Effector memory CD4-positive, alpha-beta T cell (primary cell): Measurements from ENCODE around the gene FRS3.
"Not testable (repeated sequence)": the region's sequence is repeated elsewhere in the genome, so short reads cannot be mapped to it uniquely, and the experiment has no call there.

ENCODE experiments used
- DNase-seq, 3 donors: peaks; one replicate each; pipeline ENCODE4 v3.0.0-alpha.2; 2020
- H3K27ac ChIP-seq: 2 replicates; pipeline ENCODE4 v1.7.0; 2013; ENCODE audit warnings: mild to moderate bottlenecking, low read length, moderate library complexity; ENCODE audit not compliant: insufficient read depth, poor library complexity, severe bottlenecking
- H3K27me3 ChIP-seq: replicated peaks from 2 replicates; pipeline ENCODE4 v1.7.0; 2013; ENCODE audit warnings: mild to moderate bottlenecking, low read length; ENCODE audit not compliant: insufficient read depth, control insufficient read depth, poor library complexity, severe bottlenecking
- H3K36me3 ChIP-seq: 2 replicates; pipeline ENCODE4 v1.7.0; 2013; ENCODE audit warnings: mild to moderate bottlenecking, low read length, moderate library complexity; ENCODE audit not compliant: control insufficient read depth, insufficient read depth
- H3K4me1 ChIP-seq: 2 replicates; pipeline ENCODE4 v1.7.0; 2013; ENCODE audit warnings: low read length, mild to moderate bottlenecking; ENCODE audit not compliant: control insufficient read depth, insufficient read depth, poor library complexity, severe bottlenecking
- H3K4me3 ChIP-seq: 2 replicates; pipeline ENCODE4 v1.7.0; 2013; ENCODE audit warnings: low read length, low read depth, mild to moderate bottlenecking; ENCODE audit not compliant: insufficient read depth, poor library complexity, severe bottlenecking
- H3K9me3 ChIP-seq: 2 replicates; pipeline ENCODE4 v1.7.0; 2013; ENCODE audit warnings: mild to moderate bottlenecking, low read length, moderate library complexity; ENCODE audit not compliant: control insufficient read depth

FRS3 gene

DNA sequence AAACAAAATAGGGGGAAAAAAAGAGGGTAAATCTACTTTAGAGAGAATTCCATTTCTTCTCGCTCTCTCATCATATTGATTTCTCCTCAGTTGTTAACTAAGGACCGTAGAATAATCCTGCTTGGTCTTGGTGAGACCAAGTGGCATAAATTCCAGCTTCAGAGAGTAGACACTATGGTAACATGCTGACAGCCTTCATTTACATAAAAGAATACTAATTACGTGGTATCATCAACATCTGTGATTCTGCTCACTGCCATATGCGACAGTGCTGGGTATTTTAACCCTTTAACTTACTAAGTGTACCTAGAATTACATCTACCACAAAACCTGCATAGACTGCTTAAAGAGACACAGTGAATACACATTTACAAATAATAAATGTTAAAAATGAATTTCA is 34.9 kb upstream of the FRS3 start:
- Histone ChIP-seq H3K4me1 (no peaks in the 10 kb centered on the region), H3K9me3 (no peaks in the 10 kb centered on the region), H3K36me3 (no peaks in the 10 kb centered on the region), H3K27me3 (no peaks in the 10 kb centered on the region), H3K27ac (no peak overlapping the region), H3K4me3 (no peak overlapping the region)
- DNase-seq = no peak

DNA sequence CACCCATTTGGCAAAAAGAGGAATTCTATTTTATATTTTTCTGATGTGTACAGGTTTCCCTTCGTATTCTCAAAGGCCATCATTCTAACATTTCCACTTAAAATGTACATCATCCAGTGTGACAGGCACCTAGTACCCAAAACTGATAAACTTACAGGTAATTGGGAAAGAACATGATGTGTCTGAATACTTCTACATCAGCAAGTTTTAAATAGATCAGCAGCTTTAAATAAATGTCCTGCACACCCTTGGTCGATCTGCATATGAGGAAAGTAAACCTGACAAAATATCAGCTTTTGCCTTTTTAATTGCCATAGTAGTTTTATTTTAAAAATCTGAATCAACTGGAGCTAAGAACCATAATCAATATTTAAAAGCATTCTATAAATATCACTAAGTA is 34.3 kb upstream of the FRS3 start:
- H3K36me3 ChIP-seq = no peaks in the 10 kb centered on the region
- no peak overlapping the region for H3K4me3 ChIP-seq
- no peaks in the 10 kb centered on the region for H3K4me1 ChIP-seq
- H3K27ac ChIP-seq = no peak overlapping the region
- no peaks in the 10 kb centered on the region for H3K27me3 ChIP-seq
- H3K9me3 ChIP-seq = no peaks in the 10 kb centered on the region
- DNase-seq = no peak

DNA sequence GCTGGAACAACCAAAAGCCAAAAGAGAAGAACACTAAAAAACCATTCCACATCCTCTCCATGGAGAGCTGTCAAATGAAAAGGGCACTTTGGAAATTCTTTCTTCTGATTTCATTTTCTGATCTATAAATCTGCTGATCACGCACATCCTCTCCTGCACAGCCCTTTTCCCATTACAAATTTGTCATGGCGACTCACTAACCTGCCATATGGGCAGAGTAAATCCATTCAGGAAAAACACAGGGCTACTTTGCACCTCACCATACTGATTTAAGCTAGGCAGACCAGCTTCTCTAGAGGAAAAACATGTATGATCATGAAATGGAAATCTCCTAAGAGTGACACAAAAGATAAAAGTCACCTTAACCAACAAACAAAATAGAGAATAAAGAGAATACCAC is 33.8 kb upstream of the FRS3 start:
- no peak overlapping the region for H3K27ac ChIP-seq
- no peak overlapping the region for H3K4me3 ChIP-seq
- H3K9me3 ChIP-seq = no peaks in the 10 kb centered on the region
- DNase-seq = no peak
- no peaks in the 10 kb centered on the region for H3K27me3 ChIP-seq
- no peaks in the 10 kb centered on the region for H3K4me1 ChIP-seq
- no peaks in the 10 kb centered on the region for H3K36me3 ChIP-seq

DNA sequence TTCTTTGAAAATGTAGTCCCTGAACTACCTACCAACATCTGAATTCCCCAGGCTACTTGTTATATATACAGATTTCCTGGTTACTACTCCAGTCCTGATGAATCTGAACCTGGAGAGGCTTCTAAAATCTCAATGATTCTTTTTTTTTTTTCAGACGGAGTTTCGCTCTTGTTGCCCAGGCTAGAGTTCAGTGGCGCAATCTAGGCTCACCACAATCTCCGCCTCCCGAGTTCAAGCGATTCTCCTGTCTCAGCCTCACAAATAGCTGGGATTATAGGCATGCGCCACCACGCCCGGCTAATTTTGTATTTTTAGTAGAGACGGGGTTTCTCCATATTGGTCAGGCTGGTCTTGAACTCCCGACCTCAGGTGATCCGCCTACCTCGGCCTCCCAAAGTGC is 32.2 kb upstream of the FRS3 start:
- not testable (repeated sequence) for H3K36me3 ChIP-seq, DNase-seq, H3K27ac ChIP-seq, H3K4me1 ChIP-seq, H3K9me3 ChIP-seq, H3K4me3 ChIP-seq, H3K27me3 ChIP-seq

DNA sequence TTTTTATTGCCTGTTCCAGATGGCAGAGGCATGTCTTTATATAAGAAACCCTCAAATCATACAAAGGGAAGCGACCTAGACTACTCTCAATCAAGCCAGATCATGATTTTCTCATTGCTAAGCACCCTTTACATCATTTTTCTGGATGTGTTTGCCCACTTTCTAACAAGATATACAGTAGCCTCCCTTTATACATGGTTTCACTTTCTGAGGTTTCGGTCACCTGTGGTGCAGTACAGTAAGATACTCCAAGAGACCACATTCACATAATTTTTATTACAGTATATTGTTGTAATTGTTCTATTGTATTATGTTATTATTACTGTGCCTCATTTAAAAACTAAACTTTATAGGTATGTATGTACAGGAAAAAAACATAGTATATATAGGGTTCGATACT is 31.4 kb upstream of the FRS3 start:
- H3K4me3 ChIP-seq = no peak overlapping the region
- H3K27ac ChIP-seq = no peak overlapping the region
- no peak for DNase-seq
- H3K4me1 ChIP-seq = no peaks in the 10 kb centered on the region
- H3K27me3 ChIP-seq = no peaks in the 10 kb centered on the region
- H3K36me3 ChIP-seq = no peaks in the 10 kb centered on the region
- H3K9me3 ChIP-seq = no peaks in the 10 kb centered on the region

DNA sequence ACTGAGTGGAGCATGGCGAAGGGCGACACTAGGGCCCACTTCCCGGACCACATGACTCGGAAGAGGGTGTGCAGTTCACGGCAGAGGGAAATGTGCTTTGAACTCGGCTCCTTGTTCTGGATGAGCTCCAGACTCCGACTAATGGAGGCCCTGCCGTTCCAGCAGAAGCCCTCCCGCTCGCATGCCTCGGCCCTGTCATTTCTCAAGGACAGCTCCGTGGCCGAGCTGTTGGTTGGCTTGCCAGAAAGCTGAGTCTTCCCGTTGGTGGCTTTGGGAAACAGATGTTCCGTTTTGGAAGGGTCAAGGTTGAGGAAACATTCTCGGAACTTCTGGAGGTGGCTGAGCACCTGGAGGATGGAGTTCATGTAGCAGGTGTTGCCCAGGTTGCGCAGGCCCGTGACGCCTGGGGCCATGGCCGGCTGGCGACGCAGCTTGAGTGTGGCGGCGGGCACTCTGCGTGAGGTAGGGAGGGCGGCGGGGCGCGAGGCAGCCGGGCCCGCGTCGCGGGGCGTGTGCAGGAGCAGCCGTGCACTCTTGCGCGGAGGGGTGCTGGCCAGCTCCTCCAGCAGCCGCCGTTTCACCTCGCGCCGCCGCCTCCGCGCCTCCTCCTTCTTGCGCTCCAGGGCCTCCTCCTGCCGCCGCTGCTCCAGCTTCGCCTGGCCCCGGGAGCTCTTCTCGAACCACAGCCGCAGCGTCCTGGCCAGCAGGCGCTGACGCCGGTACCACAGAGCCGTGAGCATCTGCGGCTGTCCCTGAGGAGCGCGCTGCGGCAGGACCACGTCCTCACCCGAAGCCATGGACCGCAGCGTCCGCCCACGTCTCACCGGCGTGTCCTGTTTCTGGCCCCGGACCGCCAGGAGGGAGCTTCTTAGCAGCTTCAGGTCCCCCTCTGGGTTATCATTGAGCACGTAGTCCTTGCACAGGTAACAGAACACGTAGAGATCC is 26.4 kb upstream of the FRS3 start:
- Histone ChIP-seq H3K27me3 (no peaks in the 10 kb centered on the region), H3K27ac (no peak overlapping the region), H3K4me3 (no peak overlapping the region), H3K36me3 (no peaks in the 10 kb centered on the region), H3K9me3 (no peaks in the 10 kb centered on the region), H3K4me1 (no peaks in the 10 kb centered on the region)
- DNase-seq = no peak

DNA sequence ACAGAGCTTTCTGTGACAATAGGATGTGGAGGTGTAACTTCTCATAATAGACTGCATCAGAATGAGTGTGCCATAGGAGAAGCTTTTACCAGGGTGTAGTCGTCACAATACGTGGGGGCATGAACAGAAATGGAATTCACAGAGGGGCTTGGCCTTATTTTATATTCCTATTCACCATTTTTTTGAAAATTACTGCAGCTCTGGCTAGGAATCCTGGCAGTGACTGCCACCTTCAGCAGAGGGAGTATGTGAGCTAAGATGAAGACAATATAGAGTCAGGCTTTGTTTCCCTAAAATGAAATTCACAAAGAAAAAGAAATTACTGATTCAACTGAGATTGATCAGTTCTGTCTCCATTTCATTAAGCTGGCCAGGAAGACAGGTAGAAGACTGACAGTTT is 21.7 kb upstream of the FRS3 start:
- H3K4me3 ChIP-seq = no peak overlapping the region
- H3K9me3 ChIP-seq = no peaks in the 10 kb centered on the region
- no peak for DNase-seq
- H3K27ac ChIP-seq = no peak overlapping the region
- peaks cover 2% of the 10 kb centered on the region for H3K36me3 ChIP-seq
- H3K4me1 ChIP-seq = no peaks in the 10 kb centered on the region
- no peaks in the 10 kb centered on the region for H3K27me3 ChIP-seq

DNA sequence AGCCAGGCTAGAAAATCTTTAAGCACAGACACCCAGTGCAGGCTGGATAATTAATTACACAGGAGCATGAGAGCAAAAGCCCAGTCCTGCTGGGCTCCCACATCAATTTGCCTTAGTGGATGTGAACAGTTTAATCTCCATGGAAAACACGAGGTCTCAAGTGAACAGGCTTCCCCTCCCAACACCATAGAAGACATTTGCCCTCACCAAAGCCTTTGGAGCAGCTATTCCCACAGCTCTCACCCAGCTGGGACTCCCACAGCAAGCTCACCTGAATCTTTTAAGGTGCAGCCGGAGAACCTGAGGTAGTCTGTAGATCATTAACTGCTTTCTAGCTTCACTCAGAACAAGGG is 19.8 kb upstream of the FRS3 start:
- Histone ChIP-seq H3K4me3 (no peak overlapping the region), H3K9me3 (no peaks in the 10 kb centered on the region), H3K4me1 (no peaks in the 10 kb centered on the region), H3K27ac (no peak overlapping the region), H3K27me3 (no peaks in the 10 kb centered on the region), H3K36me3 (peaks cover 3% of the 10 kb centered on the region)
- no peak for DNase-seq

DNA sequence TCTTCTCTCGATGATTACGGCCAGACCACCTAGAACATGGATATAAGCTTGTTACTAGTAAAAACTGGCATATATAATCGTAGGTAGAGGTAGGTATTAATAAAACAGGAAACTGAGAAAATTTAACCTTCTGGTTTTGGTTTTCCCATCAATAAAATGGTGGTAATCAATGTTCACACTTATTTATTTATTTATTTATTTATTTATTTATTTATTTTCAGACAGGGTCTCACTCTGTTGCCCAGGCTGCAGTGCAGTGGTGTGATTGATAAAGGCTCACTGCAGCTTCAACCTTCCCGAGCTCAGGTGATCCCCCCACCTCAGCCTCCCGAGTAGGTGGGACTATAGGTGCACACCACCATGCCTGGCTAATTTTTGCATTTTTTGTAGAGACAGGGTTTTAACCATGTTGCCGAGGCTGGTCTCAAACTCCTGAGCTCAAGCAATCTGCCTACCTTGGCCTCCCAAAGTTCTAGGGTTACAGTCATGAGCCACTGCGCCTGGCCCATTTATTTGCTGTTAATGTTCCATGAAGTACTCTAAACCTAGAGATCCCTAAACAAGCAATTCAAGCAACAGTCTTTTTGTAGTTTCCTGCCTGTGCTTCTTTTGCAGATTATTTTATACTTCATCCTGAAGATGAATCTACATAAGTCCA is 19.3 kb upstream of the FRS3 start:
- no peaks in the 10 kb centered on the region for H3K4me1 ChIP-seq
- DNase-seq = no peak
- no peak overlapping the region for H3K4me3 ChIP-seq
- H3K36me3 ChIP-seq = peaks cover 3% of the 10 kb centered on the region
- H3K27me3 ChIP-seq = no peaks in the 10 kb centered on the region
- H3K27ac ChIP-seq = no peak overlapping the region
- no peaks in the 10 kb centered on the region for H3K9me3 ChIP-seq

DNA sequence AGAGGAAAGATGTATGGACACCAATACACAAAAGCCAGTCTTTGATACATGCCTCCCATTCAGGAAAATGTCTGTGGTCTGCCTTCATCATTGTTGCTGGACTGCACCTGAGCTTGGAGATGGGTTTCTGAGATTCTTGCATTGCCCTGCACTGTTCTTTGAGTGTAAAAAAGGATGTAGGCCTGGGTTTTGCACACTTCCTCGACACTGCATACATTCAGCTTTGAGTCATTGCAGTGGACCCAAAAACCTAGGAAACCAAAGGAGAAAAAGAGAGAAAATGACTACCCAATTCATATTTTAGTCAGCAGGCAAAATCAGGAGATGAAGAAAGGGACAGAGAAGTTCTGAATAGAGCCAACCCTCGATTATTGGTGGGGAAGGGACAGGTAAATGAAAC is 16.8 kb upstream of the FRS3 start:
- peaks cover 13% of the 10 kb centered on the region for H3K36me3 ChIP-seq
- H3K4me1 ChIP-seq = no peaks in the 10 kb centered on the region
- DNase-seq = no peak
- no peak overlapping the region for H3K4me3 ChIP-seq
- no peak overlapping the region for H3K27ac ChIP-seq
- no peaks in the 10 kb centered on the region for H3K9me3 ChIP-seq
- no peaks in the 10 kb centered on the region for H3K27me3 ChIP-seq
